ENCODE data around the gene CIITA.
"Not testable (repeated sequence)": the region's sequence is repeated elsewhere in the genome, so short reads cannot be mapped to it uniquely, and the experiment has no call there.

The CIITA gene

DNA sequence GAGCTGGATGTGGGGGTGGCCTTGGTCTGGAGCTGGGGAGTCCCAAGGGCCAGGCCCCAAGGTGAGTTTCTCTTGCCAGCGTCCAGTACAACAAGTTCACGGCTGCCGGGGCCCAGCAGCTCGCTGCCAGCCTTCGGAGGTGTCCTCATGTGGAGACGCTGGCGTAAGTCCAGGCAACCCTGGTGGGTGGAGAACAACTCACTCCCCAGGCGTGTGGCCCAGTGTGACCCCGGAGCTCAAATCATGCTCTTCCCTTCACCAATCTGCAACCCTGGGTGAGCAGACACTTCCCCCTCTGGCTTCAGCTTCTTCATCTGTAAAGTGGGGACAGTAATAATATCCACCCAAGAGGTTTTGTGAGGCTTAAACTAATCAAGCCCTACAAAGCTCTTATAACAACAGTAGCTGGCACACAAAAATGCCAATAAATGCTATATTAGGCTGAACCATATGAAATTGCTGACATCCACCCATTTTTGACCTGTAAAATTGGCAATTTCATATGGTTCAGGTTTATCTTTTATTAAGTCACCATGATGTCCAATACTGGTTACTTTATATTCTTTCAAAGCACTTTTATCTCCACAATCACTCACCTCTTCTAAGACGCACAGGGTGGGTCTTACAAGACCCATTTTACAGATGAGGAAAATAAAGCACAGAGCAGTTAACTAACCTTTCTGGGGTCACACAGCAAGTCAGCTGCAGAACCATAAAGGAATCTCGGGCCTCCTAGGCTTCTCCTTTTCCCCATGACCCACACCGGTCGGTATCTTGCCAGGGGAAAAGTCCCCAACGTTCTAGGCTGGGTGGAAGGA is 45.5 kb downstream of the CIITA start:
- DNase-seq: peak; percentile 71

- no peak for DNase-seq
Measured at GRCh38 chr16:10923146-10923649, 46.2 kb downstream of the CIITA start.

GRCh38 chr16:10923650-10924214 is 46.7 kb downstream of the CIITA start:
- peak; percentile 21 for DNase-seq

DNA sequence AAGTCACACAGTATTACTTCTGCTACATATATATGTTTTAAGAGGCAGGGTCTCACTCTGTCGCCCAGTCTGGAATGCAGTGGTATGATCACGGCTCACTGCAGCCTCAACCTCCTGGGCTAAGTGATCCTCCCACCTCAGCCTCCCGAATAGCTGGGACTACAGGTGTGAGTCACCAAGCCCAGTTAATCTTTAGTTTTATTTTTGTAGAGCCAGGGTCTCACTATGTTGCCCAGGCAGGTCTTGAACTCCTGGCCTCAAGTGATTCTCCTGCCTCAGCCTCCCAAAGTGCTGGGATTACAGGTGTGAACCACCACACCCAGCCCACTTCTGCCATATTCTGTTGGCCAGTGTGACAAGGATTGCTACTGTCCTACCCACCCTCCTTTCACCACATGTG is 48.3 kb downstream of the CIITA start:
- not testable (repeated sequence) for DNase-seq

DNA sequence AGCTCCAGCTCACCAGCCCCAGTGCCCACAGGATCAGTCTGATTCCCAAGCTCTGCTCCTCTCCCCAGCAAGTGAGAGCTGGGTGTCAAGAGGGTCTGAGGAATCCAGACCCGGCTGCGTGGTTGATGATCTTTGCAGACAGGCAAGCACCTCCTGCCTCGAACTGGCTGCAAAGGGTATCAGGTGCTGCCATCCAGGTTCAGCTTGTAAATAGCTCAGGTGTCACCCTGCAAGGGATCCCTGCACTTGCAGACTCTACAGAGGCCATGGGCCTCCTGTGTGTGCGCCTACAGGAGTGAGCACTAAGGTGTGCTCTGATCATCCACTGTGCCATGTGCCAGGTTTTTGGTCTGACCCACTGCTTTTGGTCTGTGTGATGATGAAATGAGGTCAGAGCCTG is 49.1 kb downstream of the CIITA start:
- DNase-seq: no peak

- no peak for DNase-seq
Measured at GRCh38 chr16:10926867-10927266, 49.9 kb downstream of the CIITA start.

GRCh38 chr16:10927497-10928112 is 50.6 kb downstream of the CIITA start:
- DNase-seq: no peak

GRCh38 chr16:10929097-10929496 is 52.1 kb downstream of the CIITA start:
- peak; percentile 90 for DNase-seq

DNA sequence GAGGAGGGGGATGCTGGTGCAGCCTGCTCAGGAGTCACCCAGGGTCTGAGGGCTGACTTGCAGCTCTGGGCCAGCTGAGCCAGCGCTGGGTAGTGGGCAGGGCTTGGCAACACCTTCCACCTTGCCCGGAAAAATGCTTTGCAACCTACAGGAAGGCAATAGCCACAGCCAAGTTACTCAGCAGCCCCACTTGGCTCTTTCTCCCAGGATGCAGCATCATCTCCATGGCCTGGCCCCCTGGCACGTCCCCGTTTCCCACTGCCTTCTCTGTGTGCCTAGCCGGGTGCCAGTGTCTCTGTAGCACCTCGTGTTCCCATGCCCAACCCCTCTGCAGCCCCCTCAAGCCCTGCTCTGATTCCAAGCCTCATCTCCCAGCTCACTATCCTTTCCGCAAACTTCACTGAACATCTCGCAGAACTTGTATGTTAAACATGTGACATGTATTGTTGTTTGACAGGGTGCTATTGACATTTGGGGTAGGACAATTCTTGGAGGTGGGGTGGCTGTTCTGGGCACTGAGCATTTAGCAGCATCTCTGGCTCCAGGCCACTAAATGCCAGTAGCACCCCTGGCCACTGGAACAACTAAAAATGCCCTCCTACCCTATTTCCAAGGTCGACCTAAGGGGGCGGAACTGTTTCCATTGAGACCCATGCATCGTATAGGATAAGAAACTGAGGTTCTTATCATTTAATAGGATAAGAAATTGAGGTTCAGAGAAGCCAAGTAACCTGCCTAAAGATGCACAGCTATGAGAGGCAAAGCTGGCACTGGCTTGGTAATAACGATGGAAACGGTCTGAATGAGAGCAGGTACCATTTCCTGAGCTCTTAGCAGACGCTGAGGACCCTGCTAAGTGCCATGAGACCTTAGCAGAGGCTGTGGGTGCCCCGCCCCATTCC is 53.1 kb downstream of the CIITA start:
- peak; percentile 61 for DNase-seq

- DNase-seq: peak; percentile 15
Measured at GRCh38 chr16:10930755-10931093, 53.7 kb downstream of the CIITA start.

GRCh38 chr16:10931134-10931533 is 54.1 kb downstream of the CIITA start:
- no peak for DNase-seq

DNA sequence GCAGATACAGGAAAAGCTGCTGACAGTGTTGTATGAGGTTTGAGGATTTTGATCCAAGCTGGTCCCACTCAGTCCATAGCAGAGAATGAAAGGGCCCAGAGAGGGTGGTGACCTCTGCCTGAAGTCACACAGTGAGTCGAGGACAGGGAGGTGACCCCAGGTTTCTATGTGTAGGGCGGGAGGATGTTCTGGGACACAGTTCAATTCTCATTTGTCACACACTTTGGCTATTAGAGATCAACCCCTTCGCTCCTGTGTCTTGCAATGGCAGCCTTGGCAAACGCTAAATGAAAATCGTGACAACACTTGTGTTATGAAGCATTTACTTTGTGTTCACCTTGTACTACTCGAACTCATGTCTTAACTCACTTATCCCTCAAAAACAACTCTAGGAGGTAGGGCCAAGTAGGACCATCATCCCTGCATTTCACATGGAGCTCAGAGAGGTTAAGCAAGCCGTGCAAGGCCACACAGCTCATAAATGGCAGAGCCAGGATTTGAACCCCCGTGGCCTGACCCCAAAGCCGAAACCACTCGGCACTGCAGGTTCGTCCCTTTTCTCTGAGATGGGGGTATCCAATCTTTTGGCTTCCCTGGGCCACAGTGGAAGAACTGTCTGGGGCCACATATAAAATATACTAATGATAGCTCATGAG is 55.1 kb downstream of the CIITA start:
- DNase-seq: no peak

DNA sequence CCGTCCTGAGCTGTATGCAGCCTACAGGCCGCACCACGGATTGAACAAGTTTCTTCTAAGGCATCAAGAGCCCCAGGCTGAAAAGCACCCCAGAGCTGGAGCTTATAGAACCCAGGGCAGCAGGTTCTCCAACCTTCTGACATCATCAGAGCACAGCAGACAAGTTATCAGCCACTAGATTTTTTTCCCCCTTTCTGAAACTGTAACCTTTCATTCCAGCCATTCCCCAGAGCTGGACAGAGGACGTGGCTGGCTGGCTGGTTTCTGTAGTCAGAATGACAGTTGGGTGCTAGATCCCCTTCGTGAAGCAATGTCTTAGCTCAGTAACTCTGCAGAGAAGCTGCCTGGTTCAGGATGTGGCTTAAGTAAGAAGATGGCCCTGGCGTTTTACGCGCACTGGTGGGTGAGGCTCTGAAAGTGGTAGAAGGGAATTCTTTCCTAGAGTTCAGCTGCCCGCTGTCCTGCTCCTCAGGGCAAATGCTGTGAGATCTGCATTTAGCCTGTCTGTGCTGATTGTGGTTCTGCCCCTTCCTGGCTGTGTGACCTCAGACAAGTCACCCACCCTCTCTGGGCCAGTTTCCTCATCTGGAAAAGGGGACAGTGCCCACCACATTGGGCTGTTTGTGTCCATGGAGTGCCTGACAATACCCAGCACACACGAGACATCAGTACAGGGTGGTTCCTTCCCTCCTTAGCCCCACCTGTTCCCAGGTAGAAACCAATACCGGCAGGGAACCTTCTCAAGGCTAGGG is 56.1 kb downstream of the CIITA start:
- DNase-seq: no peak

- DNase-seq: no peak
Measured at GRCh38 chr16:10933865-10934264, 56.9 kb downstream of the CIITA start.

GRCh38 chr16:10934325-10935107 is 57.5 kb downstream of the CIITA start:
- no peak for DNase-seq

GRCh38 chr16:10935226-10935915 is 58.4 kb downstream of the CIITA start:
- DNase-seq: peak; percentile 24

GRCh38 chr16:10936272-10936984 is 59.4 kb downstream of the CIITA start:
- no peak for DNase-seq

DNA sequence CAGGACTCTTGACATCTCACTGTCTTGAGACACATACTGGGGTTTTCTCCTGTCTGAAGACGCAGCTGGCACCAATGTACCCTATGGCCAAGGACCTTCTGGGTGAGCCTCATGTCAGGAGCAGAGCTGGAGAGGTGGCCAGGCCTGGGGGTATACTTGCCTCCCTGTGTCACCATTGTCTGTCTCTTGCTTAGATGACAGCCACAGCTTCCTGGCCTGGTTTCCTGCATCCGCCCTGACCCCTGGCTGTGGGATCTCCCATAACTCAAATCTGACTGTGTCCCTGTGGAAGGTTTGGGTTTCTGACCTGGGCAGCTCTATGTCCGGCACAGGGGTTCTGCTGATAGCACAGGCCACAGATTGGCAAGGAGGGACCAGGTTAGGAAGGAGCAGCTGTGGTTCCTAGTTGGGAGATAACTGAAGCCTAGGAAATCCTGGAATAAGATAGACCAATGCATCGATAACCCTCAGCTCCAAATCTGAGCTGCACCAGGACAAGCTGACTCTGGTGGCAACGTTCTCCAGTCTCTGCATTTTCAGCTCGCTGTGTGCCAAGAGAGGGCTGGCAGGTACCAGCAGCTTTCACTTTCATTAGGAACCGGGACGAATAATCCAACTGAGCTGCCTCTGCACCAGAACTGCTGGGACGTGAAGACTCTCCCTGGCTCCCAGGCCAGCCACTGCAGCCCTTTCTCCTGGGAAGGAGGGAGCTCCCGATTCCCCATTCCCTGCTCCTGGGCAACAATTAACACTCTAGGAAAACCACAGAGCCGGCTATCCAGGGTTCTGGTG is 60.3 kb downstream of the CIITA start:
- DNase-seq: no peak

DNA sequence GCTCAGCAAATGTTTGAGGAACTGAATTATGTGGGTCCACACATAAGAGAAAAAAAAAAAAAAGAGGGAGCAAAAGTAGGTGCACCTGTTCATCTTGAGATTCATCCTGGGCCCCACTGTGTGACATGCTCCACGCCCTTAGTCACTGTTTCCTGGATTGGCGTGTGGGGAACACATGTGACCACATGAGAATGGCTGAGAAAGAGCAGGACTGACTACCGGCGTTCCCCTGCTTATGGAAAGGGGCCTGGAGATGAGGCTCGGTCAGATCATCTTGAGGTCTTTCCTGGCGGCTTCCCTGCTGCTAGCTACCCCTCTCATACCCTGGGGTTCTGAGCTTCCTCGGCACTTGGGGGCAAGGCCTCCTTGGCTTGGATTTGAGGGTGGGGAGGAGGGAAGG is 61.3 kb downstream of the CIITA start:
- DNase-seq: no peak

Data from NCI-H1092 treated with DMSO at 0.1 percent for 48 hours (cell line).